Fibroblast of skin of left quadriceps (primary cell): ENCODE results near the gene DLGAP1.
"Not testable (repeated sequence)": the region's sequence is repeated elsewhere in the genome, so short reads cannot be mapped to it uniquely, and the experiment has no call there.

Experiments used
- DNase-seq, 2 experiments: peaks; one replicate each; pipeline ENCODE4 v3.0.0-alpha.2; 2013; ENCODE audit warnings: low read depth in 2 of 2

DLGAP1 gene

DNA sequence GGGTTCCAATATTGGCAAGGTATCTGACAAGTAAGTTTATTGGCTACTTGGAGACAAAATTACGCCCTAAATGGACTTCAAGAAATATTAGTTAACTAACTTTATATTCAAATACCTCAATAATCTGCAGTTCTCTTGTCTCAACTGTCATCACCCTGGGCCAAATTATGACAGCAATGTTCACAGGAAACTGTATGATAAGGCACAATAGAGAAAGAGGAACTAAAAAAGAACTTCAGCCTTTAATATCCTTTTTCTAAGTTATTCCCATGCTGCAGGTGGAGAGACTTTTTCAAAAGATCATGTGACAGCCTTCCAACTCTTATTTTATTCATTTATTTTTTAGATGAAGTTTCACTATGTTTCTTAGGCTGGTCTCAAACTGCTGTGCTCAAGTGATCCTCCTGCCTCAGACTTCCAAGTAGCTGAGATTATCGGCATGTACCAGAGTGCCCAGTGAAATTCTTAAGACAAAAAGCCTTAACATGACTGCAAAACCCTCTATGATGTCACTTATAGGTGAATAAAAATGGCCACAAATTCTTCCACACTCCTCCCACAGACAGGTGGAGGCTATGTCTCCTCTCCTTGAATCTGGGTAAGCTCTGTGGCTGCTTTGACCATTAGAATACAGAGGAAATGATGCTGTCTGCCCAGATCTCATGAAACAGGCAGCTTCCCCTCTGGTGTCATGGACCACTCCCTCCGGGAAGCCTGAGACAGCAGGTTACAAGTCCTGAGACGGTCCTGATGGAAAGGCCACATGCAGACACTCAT lies 794.2 kb downstream of the DLGAP1 start:
- no peak for DNase-seq

- no peak for DNase-seq
These were observed 796.6 kb downstream of the DLGAP1 start for GRCh38 chr18:3658529-3658928.

DNA sequence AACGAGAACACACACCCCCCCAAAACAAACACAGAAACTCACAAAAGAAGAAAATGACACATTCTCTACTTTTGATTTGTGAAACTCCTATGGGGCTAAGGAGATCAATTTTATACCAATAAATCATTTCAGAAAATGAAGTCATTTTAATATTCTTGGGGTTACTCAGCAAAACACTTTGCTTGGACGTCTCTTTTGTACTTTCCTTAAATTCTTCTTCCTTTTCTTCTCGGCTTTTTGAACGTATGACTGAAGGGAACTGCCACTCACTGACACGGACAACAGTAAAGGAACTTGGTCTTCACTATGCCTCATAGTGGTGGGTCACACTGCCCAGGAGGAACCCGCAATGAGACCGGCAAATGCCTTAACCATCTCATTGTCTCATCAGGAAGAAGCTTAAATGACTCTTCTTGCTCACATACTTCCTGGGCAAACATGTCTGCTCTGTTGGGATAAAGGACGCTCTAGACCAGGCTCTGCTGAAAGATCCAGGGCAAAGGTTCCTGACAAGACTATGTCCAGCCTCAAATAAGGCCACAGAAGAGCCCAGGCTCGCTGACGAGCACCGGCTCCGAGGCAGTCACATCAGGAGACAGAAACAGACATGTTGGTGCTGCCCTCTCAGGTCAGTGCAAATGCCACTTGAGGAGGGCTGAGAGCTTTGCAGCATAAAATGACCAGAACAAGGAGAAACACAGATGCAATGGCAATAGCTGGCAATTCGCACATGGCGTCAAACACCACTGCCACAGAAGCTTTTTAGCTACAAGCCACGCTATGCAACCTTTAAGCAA lies 799.7 kb downstream of the DLGAP1 start:
- no peak for DNase-seq

GRCh38 chr18:3654442-3655253 lies 800.5 kb downstream of the DLGAP1 start:
- no peak for DNase-seq

- no peak for DNase-seq
These were observed 801.2 kb downstream of the DLGAP1 start for GRCh38 chr18:3653851-3654441.

DNA sequence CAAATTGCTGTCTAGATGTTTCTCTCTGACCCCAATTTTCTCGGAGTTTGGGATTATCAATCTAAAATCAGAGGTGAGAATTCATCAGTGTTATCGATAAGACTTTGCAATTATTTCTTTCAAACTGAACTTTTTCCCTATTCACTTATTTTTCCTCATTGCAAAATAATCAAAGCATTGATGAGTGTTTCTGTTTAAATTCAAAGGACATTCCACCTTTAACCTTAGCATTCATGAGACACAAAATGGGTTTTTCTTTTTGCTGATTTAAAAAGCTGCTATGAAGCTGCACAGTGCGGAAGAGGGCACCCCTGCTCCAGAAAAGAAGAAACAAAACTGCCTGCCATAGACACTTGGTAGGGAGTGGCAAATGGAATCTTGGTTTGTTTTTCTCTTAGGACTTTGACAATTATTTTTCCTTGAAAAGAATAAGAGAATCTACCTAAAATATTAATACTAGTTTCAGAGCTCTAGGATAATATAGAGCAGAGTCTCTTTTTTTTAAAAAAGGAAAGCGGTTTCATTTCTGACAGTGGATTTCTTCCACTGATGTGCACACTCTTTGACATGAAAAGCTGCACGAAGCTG lies 801.8 kb downstream of the DLGAP1 start:
- DNase-seq: no peak

- peak; percentile 81 to 84 for DNase-seq
These were observed 802.5 kb downstream of the DLGAP1 start for GRCh38 chr18:3652380-3653262.

GRCh38 chr18:3651266-3651665 lies 803.8 kb downstream of the DLGAP1 start:
- no peak for DNase-seq

DNA sequence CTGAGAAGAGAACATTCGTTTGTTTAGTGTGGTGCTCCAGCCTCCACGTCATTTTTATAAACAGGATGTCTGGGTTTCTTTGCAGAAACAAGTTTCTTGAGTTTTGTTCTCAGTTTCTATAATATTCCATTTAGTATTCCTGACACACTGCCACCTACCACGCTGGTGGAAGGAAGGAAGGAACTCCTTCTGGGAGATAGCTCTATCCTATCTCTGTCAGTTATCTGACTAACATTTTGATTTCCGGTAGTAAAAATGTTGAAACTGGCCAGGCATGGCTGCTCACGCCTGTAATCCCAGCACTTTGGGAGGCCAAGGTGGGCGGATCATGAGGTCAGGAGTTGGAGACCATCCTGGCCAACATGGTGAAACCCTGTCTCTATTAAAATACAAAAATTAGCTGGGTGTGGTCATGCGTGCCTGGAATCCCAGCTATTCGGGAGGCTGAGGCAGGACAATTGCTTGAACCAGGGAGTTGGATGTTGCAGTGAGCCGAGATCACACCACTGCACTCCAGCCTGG lies 804.5 kb downstream of the DLGAP1 start:
- not testable (repeated sequence) for DNase-seq

GRCh38 chr18:3649633-3650426 lies 805.3 kb downstream of the DLGAP1 start:
- DNase-seq: peak; percentile 17 to 44

DNA sequence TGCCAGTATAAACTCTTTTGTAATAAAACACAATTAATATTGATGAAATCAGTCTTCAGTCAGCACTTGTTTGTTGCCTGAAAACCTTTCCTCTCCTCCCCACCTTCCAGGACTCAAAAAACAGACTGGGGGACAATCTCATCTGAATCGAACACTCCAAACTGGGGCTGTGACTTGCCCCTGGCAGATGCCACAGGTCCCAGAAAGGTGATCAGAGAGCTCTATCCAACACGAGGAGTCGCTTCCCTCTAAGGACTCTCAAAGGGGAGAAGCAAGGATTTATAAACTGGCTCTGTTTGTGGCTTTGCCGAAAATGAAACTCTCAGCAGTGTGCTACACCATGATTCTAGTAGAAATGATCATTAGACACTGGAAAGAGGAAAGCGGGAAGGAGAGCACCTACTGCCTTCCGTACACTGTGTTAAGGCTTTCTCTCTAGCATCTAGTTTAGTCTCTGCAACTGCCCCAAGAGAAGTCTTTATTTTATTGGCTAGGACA lies 805.9 kb downstream of the DLGAP1 start:
- DNase-seq: no peak

- DNase-seq: no peak
These were observed 806.5 kb downstream of the DLGAP1 start for GRCh38 chr18:3648641-3649040.

GRCh38 chr18:3648200-3648599 lies 806.9 kb downstream of the DLGAP1 start:
- no peak for DNase-seq

DNA sequence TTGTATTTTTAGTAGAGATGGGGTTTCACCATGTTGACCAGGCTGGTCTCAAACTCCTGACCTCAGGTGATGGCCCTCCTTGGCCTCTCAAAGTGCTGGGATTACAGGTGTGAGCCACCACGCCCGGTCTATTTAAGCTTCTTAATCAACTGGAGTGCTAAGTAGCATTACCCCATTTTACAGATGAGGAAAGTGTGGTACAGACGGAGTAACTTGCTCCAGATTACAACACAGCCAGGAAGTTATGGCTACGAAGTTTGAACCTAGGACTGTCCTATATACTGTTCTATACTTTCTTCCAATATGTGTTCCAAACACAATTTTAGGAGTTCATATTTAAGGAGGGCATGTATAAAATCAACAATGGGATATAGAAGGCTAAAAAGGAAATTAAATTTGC lies 807.5 kb downstream of the DLGAP1 start:
- no peak for DNase-seq

DNA sequence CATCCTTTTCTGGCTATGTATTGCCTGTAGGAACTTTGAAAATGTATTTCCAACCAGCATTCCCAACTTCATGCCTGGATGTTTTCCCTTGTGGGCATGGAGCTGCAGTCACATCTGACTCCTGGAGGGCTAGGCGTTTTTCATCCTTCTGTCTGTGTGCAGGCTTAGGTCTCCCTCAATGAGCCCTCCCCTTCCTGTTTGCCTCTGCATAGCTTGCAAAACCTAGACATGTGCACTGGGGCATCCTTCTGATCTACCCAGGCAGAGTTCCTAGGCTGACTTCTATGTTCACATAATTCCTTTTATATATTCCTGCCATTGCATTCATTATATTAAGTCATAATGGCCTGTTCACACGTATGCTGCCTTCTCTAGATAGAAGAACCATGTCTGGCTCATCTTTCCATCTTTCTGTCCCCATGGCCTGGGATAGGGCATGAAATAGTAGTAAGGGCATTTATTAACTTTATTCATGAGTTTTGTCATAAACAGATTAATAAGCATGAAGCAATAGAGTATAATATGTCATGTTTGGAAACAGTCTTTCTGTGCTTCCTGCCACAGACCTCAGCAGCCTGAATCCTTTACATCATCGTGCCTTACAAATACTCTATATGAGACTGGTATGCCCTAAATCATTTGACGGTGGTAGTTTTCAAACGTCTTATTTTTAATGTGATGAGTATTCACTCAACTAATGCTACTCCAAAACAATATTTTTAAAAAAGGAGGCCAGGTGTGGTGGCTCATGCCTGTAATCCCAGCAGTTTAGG lies 809.5 kb downstream of the DLGAP1 start:
- DNase-seq: no peak

DNA sequence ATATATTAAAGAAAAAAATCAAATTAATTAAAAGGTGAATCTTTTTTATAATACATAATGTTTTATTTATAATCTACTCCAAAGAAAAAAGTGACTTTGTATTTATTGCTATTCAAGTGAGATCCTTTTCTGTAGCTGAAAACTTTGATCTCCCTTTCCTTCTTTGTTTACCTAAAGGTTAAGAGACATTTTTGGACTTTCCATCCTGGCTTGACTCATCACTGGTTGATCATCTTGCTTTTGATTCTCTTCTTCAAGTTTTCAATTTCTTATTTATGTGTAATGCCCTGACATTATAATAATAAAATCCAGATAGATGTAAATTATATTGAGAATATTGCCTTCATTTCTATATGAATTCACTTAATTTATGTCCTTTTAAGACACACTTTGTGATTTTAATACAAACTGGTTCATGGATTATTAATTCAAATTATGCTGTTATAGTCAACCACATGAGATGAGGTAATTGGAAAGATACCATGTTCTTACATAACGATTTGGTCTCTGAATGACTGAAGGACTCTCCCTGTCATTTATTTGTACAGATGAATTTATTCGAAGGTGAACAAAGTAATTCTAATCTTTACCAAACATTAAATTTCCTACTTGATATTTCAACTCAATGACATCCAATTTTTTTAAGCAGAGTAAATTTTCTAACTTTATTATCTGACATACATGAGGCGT lies 820.7 kb downstream of the DLGAP1 start:
- DNase-seq: no peak

- DNase-seq: no peak
These were observed 823.2 kb downstream of the DLGAP1 start for GRCh38 chr18:3631887-3632286.

DNA sequence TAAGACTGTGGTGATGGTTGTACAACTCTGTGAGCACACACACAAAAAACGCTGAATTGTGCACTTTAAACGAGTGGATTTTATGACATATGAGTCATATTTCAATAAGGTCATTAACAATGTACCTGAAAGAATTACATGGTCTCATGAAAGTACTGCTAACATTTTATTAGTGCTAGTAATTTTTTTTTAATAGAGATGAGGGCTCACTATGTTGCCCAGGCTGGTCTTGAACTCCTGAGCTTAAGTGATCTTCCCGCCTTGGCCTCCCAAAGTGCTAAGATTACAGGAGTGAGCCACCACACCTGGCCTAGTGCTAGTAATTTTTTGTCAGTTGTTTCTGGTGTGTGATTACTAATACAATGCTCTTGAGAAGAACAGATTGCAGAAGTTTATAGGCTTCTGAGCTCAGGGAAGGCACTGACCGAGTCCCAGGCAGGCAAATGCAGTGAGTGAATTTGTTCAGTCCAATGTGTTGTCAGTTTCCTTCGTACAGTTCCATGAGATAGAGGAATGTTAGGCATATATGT lies 828.1 kb downstream of the DLGAP1 start:
- DNase-seq: no peak
